K562 (cell line): Measurements from ENCODE around the gene SCAF11. TPM values are rescaled to one million over a fixed set of nuclear protein-coding genes. Genes with fewer than 3 reads are reported as not detected.
A peak's percentile ranks its signal among the peaks of the same experiment; 100 is the strongest.

Source experiments
- BCLAF1 ChIP-seq, 2 experiments: fragments of 450-650 bp in 1 of 2; IDR thresholded peaks; 2 replicates each; pipeline ENCODE4 v1.6.1; 2011 to 2017; ENCODE audit warnings: low read depth in 2 of 2, antibody characterized with exemption in 1 of 2, borderline replicate concordance in 1 of 2, low read length in 1 of 2, mild to moderate bottlenecking in 1 of 2, mixed read lengths in 1 of 2; ENCODE audit not compliant: control insufficient read depth in 1 of 2
- CHD4 ChIP-seq: fragments of 200-600 bp; sonication (generic); IDR thresholded peaks from 3 replicates; pipeline ENCODE4 v1.6.1; 2012; ENCODE audit warnings: low read depth, mild to moderate bottlenecking, mixed read lengths, low read length, inconsistent platforms; ENCODE audit not compliant: insufficient read depth, insufficient replicate concordance, poor library complexity, severe bottlenecking
- DNMT1 ChIP-seq: fragments of 450-650 bp; IDR thresholded peaks from 2 replicates; pipeline ENCODE4 v1.6.1; 2016; ENCODE audit warnings: antibody characterized with exemption, mild to moderate bottlenecking
- EWSR1 ChIP-seq: fragments of 450-650 bp; IDR thresholded peaks from 2 replicates; pipeline ENCODE4 v1.6.1; 2018; ENCODE audit warnings: borderline replicate concordance, mild to moderate bottlenecking, low read depth, moderate library complexity; ENCODE audit not compliant: partially characterized antibody
- GTF2A2 ChIP-seq: IDR thresholded peaks from 2 replicates; pipeline ENCODE4 v1.6.1; 2016; ENCODE audit warnings: mild to moderate bottlenecking, missing genetic modification characterization, missing compliant biosample characterization
- HDAC6 ChIP-seq: IDR thresholded peaks from 2 replicates; pipeline ENCODE4 v1.6.1; 2012; ENCODE audit warnings: low read depth, mild to moderate bottlenecking, control low read depth, inconsistent platforms, low read length, moderate library complexity
- HNRNPK ChIP-seq: fragments of 200-400 bp; formaldehyde crosslinking; IDR thresholded peaks from one replicate; pipeline ENCODE4 v1.6.1; 2018; ENCODE audit warnings: mild to moderate bottlenecking, low read depth, low read length; ENCODE audit not compliant: poor library complexity, severe bottlenecking
- KHSRP ChIP-seq: fragments of 450-650 bp; IDR thresholded peaks from 2 replicates; pipeline ENCODE4 v1.6.1; 2017
- NFRKB ChIP-seq: fragments of 450-650 bp; IDR thresholded peaks from 2 replicates; pipeline ENCODE4 v1.6.1; 2016; ENCODE audit warnings: low read depth
- PPARD ChIP-seq: fragments of 250-450 bp; sonication (Bioruptor Pico); IDR thresholded peaks from 2 replicates; pipeline ENCODE4 v1.8.0; 2022; ENCODE audit warnings: inconsistent platforms, mild to moderate bottlenecking, moderate library complexity
- SRSF1 ChIP-seq: fragments of 200-400 bp; formaldehyde crosslinking; IDR thresholded peaks from 2 replicates; pipeline ENCODE4 v1.6.1; 2017; ENCODE audit warnings: mild to moderate bottlenecking, low read depth, low read length, moderate library complexity
- TBL1XR1 ChIP-seq, 2 experiments: IDR thresholded peaks; 2 replicates each; pipeline ENCODE4 v1.6.1; 2012; ENCODE audit warnings: improper control_type of control experiment in 2 of 2, low read length in 2 of 2, mild to moderate bottlenecking in 1 of 2
- ZNF318 ChIP-seq, 2 experiments: fragments of 450-650 bp; IDR thresholded peaks; 2 replicates each; pipeline ENCODE4 v1.6.1; 2016; ENCODE audit warnings: mild to moderate bottlenecking in 2 of 2, borderline replicate concordance in 1 of 2, low read depth in 1 of 2, moderate library complexity in 1 of 2
- polyA plus RNA-seq, 8 experiments: library from polyadenylated mRNA; depleted of rRNA in 4 of 8; stranded (reverse) in 5 of 8; unstranded in 3 of 8; fragments of >200 nt; fragmentation: Nextera tagmentation in 2 of 8; fragmentation: Illumina TruSeq in 1 of 8; extraction: Ambion mirVana in 2 of 8; extraction: Trizol in 1 of 8; gene quantifications; 2 replicates each; pipeline versions ENCODE4 v1.2.1 to v1.2.3, GENCODE V29; 2011 to 2014; ENCODE audit warnings: inconsistent platforms in 1 of 8, missing spikeins in 1 of 8
- total RNA-seq, 7 experiments: library from RNA; depleted of rRNA in 6 of 7; stranded (reverse); fragments of >200 nt in 6 of 7; fragmentation: Illumina TruSeq in 2 of 7; extraction: Trizol in 2 of 7; gene quantifications; 2 replicates each; pipeline versions ENCODE4 v1.2.1 to v1.2.3, GENCODE V29; 2011 to 2021; ENCODE audit warnings: low replicate concordance in 1 of 7
- TF ChIP-seq, protein P1 (sequence below): sonication (generic); formaldehyde crosslinking; IDR thresholded peaks from 2 replicates; pipeline ENCODE4 v1.9.0; 2022; ENCODE audit warnings: mild to moderate bottlenecking, missing genetic modification reagents

The SCAF11 gene
- total and polyA plus RNA-seq, 9 of the 15 experiments (the other 6 are each of a cell fraction or from before 2014, with no cell fraction given) = 30.4 to 119 (median 80.0) TPM

GRCh38 chr12:45989721-45990467, 480 bp downstream of the SCAF11 start (continued):
- TF ChIP-seq EWSR1 (no peak), HNRNPK (no peak), BCLAF1 (IDR thresholded peaks at IDR 0.05; ENCODE audit: borderline replicate concordance in 1 of 2, control insufficient read depth in 1 of 2, low read depth in 2 of 2, low read length in 1 of 2) (no peak), CHD4 (no peak), KHSRP (no peak), DNMT1 (no peak), NFRKB (no peak; the same call in 1 of the 2 replicates), SRSF1 (0 out of 2 replicates have a peak, but pooled peaks have one; percentile 25), ZNF318 (IDR thresholded peaks at IDR 0.05; ENCODE audit: borderline replicate concordance in 1 of 2, low read depth in 1 of 2) (no peak), HDAC6 (no peak), GTF2A2 (tag) (0 out of 2 replicates have a peak, but pooled peaks have one; percentile 34), PPARD (CRISPR knock-in tag) (no peak), TBL1XR1 (IDR thresholded peaks at IDR 0.05; ENCODE audit: low read length in 2 of 2) (no peak)
- TF ChIP-seq, protein P1, sequence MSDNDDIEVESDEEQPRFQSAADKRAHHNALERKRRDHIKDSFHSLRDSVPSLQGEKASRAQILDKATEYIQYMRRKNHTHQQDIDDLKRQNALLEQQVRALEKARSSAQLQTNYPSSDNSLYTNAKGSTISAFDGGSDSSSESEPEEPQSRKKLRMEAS (CRISPR knock-in tag) = no peak
